Iris pigment epithelial cell (primary cell): ENCODE data around the gene PSD2.

Experiments used
- DNase-seq: peaks from one replicate; pipeline ENCODE4 v3.0.0-alpha.2; 2011; ENCODE audit warnings: low read depth

PSD2 gene

DNA sequence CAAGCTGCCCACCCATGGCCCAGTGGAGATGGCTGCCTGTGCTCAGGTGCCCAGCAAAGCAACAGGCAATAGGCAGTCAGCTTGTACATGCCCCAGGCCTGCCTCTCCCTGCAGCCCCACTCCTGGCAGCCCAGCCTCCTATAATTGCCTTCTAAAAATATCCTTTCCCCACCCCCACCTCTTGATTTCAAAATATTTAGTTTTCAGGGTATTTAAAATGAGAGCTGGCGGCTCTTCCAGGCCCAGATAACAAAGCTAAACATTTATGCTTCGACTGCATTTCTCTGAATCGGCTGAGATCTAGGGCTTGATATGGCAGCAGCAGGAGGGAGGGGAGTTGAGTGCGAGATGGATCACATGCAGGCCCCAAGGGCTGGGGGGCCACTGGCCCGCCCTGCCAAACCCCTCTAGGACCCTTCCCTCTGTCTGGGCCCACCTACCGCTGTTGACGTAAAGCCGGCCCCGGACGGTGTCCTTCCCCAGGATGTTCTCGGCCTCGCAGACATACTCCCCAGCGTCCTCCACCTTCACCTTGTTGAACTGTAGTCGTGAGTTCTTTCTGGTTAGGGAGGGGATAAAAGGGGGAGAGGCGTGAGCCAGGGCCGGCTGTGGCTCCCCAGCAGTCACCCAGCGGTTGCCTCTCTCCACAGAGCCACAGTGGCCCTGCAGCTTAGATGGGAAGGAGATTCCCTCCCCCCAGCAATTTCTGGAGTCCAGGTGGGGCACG is 85.0 kb downstream of the PSD2 start:
- no peak for DNase-seq

DNA sequence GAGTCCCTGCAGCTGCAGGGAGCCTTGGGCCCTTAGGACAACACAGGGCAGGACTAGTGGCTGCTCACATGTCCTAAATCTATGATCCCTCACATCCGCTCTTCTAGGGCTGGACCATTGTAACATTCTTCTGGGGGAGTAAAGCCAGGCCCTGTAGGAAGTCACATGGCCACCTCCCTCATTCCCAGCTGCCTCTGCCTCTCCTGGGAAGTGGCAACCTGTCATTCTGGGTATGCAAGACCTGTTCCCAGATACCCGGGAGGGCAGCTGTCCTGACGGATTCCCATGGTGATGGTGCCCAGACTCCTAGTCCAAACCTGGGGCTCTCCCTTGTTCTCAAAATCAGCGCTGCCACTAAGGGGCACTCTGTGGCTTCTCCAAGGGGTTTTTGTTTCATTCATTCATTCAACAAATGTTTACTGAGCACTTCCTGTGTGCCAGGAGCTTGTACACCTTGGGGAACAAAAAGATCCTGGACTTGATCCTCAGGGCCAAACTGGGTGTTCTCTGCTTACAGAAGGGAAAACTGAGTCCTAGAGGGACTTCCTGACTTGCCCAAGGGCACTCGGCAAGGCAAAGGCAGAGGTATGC is 85.6 kb downstream of the PSD2 start:
- no peak for DNase-seq

DNA sequence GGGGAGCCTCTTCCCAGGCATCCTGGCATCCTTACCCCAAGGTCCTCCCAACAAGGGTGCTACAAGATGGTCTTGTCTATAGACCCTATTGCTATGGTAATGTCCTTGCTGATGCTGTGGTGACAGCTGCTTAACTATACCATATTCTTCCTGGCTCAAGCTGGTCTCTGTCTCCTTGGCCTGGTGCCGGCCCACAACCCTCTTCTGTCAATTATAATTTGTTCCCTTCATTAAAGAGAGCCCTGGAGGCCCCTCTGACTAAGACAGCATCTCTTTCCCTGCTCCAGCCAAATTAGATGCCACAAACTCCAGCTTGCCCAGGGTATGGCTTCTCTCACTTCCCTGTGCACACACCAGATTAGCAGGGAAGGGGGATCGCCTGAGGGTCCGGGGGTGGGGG is 86.7 kb downstream of the PSD2 start:
- no peak for DNase-seq

DNA sequence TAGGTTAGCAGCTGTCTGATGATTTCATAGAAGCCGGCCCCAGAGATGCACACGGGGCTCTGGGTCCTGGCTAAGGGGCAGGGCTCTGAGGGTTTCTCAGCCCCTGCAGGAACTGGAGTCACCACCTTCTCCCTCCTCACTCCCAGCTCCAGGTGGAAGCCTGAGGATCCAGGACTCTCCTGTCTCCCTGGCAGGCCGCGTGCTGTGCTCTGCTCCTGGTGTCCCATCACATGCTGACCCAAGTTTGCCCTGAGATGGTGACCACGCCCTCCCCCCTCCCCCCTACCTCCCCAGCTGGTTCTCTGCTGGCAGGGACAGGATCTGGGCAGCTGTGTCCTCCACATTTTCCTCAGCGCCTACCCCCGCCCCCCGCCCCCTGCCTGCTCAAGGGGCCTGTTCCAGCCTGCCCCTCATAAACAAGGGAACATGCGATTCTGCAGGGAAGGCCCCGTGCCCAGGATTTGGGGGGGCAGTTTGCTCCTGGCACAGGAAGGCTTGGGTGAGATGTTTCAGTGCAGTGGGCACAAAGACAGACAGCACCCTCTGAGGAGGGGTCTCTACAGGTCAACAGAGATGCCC is 87.4 kb downstream of the PSD2 start:
- DNase-seq = no peak

DNA sequence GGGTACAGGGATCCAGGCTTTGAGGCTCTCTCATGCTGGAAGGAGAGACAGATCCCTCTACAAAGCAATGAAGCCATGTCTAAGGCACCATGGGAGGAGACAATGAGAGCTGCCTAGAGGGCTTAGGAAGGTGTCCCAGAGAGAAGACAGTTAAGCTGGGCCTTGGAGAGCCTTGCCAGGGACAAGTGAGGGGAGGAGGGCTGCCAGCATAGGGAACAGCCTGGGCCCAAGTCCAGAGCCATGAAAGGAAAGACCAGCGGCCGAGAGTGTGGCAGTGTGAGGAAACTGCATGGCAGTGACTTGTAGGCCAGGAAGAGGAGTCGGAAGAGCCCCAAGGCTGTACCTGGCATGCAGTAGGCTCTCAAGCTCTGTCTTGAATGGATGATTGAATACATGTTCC is 88.5 kb downstream of the PSD2 start:
- no peak for DNase-seq

DNA sequence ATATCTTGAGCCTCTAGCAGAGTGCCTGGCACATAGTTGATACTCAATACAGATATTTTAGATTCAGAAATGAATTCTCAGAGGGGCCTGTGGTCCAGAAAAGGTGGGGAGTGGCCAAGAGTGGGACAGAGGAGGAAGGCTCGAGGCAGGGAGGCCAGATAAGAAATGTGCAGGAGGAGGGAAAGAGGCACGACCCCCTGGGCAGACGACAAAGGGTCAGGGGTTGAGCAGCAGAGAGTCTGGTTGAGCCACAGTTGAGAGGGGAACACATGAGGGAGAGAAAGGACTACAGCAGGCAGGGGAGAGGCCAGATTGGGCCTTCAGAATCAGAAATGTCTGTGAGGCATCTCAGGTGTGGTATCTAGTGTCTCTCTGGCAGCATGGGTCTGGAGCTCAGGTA is 89.1 kb downstream of the PSD2 start:
- DNase-seq = no peak

DNA sequence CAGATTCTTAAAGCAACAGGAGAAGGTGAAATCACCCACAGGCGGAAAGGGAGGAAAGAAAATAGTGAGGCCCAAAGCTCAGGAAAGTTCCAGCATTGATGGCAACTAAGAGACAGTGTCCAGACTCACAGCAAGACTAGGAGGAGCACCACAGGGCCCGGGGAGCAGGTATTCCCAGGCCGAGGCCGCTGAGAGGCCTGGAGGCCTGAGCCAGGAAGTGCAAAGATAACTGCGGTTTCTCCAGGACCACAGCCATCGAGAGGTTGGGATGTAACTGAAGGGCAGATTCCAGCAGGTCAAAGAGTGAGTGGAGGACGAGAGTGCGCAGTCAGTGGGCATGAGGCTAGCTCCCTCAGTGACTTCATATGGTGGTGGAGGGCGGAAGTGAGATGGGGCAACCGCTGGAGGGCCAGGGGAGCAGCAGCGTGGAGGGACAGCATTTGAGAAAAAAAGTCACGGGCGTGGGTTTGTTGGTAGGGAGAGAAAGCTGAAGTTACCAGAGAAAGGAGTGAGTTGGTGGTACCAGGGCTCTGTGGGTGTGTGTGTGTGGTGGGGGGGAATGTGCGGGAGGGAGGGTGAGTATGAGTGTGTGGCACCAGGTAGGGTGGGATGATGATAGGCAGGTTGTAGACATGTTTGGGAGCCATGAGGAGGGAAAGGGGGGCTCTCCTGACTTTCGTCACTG is 89.7 kb downstream of the PSD2 start:
- DNase-seq = no peak

DNA sequence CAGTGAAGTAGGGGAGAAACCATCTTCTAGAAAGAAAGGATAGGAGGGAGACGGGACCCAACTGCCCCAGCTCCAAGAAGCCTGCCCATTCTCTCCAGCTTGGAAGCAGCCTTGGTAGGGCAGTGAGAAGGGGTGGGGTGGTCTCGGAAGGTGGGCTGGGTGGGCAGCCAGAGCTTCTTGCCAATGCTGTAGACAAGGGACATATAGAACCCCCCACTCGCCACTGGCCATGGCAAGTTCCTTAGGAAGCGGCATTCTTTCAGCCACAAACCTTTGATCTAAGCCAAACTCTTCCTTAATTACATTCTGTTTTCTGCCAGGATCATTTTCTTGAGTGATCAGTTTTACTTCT is 90.2 kb downstream of the PSD2 start:
- no peak for DNase-seq

DNA sequence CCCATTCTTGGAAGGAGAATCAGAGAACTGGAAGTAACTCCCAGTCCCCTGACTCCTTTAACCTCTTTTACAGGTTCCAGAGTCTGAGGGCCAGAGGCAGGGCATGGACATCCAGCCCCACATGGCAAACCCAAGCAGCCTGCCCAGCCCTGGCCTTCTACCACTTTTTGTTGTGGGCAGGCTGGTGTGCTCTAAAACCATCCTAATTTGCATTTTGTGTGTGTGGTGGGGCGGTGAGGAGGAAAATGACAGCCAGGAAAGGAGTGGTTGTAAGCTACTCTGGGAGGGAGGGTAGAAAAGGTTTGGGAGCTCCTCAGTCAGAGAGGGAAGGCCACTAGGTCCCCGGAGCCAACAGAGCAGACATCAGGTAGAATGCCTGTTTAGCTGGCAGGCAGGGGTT is 90.6 kb downstream of the PSD2 start:
- DNase-seq = no peak

DNA sequence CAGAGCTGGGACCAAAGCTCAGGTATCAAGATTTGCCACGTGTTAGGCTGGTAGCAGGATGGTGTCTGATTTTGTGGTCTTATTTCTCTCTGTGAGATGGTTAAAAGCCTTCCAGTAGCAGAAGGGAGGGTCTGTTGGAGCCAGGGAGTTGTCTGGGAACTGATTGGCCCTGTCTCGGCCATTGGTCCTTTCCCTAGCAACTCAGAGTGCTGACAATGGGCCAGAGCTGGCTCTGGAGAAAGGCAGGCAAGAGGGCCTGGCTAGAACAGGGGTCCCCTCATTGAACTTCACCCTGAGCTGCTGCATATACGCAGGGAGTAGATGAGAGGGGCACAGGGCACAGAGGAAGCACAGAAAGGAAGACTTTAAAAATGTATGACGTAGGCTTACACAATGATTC is 92.8 kb downstream of the PSD2 start:
- DNase-seq = no peak

DNA sequence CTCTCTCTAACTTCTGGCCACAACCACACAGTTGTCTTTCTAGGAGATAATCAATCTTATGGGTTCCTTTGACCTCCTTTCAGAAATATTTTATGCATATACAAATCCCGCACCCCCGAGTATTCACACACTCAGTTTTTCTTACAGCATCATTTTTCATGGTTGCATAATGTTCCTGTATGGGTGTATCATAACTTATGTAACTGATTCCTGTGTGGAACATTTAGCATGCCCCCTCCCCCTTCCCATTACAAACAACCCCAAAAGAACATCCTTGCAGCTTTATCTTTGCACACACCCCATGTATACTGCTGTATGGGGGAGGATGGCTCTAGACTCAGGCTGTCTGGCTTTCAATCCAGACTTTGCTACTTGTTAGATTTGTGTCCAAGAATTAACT is 93.8 kb downstream of the PSD2 start:
- DNase-seq = no peak

DNA sequence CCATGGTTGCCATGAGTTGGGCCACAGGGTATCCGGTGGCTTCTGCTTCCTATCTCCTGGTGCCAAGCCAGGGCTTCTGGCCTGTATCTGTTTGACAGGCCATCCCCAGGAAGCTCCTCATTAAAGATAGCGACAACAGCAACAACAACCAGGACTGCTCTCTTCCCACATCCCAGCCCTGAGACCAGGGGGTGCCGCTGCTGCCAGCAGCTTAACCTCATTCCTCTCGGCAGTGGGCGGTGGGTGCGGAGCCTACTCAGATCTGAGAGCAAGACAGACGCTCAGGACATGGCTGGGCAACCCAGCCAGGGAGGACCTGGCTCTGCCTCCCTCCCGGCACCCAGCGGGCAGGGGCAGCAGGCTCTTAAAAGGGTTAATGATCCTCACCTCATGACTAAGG is 98.3 kb downstream of the PSD2 start:
- no peak for DNase-seq
